HG03457 (cell line): ENCODE data around the gene DEGS1.

Experiments
- ATAC-seq: cut with Tn5 transposase; IDR thresholded peaks from one replicate; pipeline ENCODE4 v1.9.1; 2021; ENCODE audit warnings: moderate number of reproducible peaks; ENCODE audit not compliant: unreplicated experiment

The DEGS1 gene

GRCh38 chr1:224182866-224183590, at the start of gene DEGS1:
Gene DEGS1, plus strand, starts transcription at chr1:224183240. Its CDS starts 97 bp downstream, at chr1:224183337.
- peak; percentile 51 for ATAC-seq

- ATAC-seq, result no peak
These were observed 49.2 kb upstream of the DEGS1 start for GRCh38 chr1:224133741-224134299.

- ATAC-seq, result no peak
These were observed 45.5 kb upstream of the DEGS1 start for GRCh38 chr1:224137518-224137917.

GRCh38 chr1:224138198-224138597, 44.8 kb upstream of the DEGS1 start:
- ATAC-seq, result no peak

GRCh38 chr1:224141693-224142092, 41.3 kb upstream of the DEGS1 start:
- ATAC-seq, result no peak

GRCh38 chr1:224149709-224150108, 33.3 kb upstream of the DEGS1 start:
- ATAC-seq, result no peak

- ATAC-seq, result no peak
These were observed 31.9 kb upstream of the DEGS1 start for GRCh38 chr1:224151117-224151516.

- ATAC-seq, result no peak
These were observed 25.7 kb upstream of the DEGS1 start for GRCh38 chr1:224157316-224157715.

GRCh38 chr1:224159541-224159940, 23.5 kb upstream of the DEGS1 start:
- no peak for ATAC-seq

GRCh38 chr1:224160171-224160682, 22.8 kb upstream of the DEGS1 start:
- ATAC-seq, result no peak

- no peak for ATAC-seq
These were observed 20.3 kb upstream of the DEGS1 start for GRCh38 chr1:224162768-224163167.

- no peak for ATAC-seq
These were observed 19.7 kb upstream of the DEGS1 start for GRCh38 chr1:224163311-224163710.

- ATAC-seq, result peak; percentile 87
These were observed 14.1 kb upstream of the DEGS1 start for GRCh38 chr1:224168859-224169380.

- ATAC-seq, result no peak
These were observed 13.2 kb upstream of the DEGS1 start for GRCh38 chr1:224169718-224170270.

GRCh38 chr1:224170343-224170742, 12.7 kb upstream of the DEGS1 start:
- ATAC-seq, result no peak

GRCh38 chr1:224170748-224171478, 12.1 kb upstream of the DEGS1 start:
- ATAC-seq, result no peak

GRCh38 chr1:224172229-224172628, 10.8 kb upstream of the DEGS1 start:
- ATAC-seq, result no peak

GRCh38 chr1:224173523-224173922, 9.5 kb upstream of the DEGS1 start:
- ATAC-seq, result no peak

- ATAC-seq, result no peak
These were observed 7.4 kb upstream of the DEGS1 start for GRCh38 chr1:224175617-224176016.

GRCh38 chr1:224177356-224177999, 5.6 kb upstream of the DEGS1 start:
- ATAC-seq, result no peak

GRCh38 chr1:224178894-224179293, 4.1 kb upstream of the DEGS1 start:
- ATAC-seq, result no peak
